Lower leg skin (tissue), 3 donors: Measurements from ENCODE around the gene KIRREL3.

Experiments used
- POLR2A ChIP-seq, 2 donors: fragments of 450-650 bp; IDR thresholded peaks; one replicate each; pipeline ENCODE4 v1.6.1; 2016 to 2017; ENCODE audit warnings: antibody characterized with exemption in 2 of 2, mild to moderate bottlenecking in 1 of 2, moderate library complexity in 1 of 2
- TF ChIP-seq, protein P1 (sequence below), 3 donors: fragments of 450-650 bp; IDR thresholded peaks; one replicate each; pipeline ENCODE4 v1.5.1; 2016; ENCODE audit warnings: antibody characterized with exemption in 3 of 3, mild to moderate bottlenecking in 3 of 3, moderate library complexity in 2 of 3

DNA sequence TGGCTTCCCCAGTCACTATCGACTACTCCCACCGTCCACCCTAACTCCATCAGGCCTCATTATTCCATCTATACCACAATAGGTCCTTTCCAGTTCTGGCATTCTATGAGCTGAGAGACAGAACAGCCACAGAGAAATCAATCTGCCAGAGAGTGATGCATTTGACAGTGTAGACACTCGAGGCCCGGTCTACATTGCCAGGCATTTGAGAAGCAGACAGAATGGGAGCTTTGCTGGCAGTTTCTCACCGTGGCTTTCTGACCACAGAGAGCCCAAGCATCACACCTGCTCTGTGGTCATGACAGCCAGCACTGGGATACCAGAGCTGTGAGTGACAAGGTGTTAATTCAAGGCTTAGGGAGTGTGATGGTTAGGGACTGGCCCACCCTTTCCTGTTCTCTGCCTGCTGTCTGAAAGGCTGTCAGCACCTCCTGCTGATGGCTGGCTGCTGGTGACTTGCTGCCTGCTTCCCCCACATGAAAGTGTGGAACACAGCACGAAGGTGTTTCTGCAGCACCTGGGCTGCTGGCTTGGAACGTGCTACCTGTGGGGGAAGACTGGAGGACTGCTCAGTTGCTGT, 137.8 kb downstream of the KIRREL3 start:
- no peak for TF ChIP-seq POLR2A (IDR thresholded peaks at IDR 0.05)
- TF ChIP-seq, protein P1, sequence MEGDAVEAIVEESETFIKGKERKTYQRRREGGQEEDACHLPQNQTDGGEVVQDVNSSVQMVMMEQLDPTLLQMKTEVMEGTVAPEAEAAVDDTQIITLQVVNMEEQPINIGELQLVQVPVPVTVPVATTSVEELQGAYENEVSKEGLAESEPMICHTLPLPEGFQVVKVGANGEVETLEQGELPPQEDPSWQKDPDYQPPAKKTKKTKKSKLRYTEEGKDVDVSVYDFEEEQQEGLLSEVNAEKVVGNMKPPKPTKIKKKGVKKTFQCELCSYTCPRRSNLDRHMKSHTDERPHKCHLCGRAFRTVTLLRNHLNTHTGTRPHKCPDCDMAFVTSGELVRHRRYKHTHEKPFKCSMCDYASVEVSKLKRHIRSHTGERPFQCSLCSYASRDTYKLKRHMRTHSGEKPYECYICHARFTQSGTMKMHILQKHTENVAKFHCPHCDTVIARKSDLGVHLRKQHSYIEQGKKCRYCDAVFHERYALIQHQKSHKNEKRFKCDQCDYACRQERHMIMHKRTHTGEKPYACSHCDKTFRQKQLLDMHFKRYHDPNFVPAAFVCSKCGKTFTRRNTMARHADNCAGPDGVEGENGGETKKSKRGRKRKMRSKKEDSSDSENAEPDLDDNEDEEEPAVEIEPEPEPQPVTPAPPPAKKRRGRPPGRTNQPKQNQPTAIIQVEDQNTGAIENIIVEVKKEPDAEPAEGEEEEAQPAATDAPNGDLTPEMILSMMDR (IDR thresholded peaks at IDR 0.05), result no peak
